GM18870 (cell line): ENCODE data around the gene AXL.
"Not testable (repeated sequence)": the region's sequence is repeated elsewhere in the genome, so short reads cannot be mapped to it uniquely, and the experiment has no call there.

Source experiments
- ATAC-seq: cut with Tn5 transposase; IDR thresholded peaks from one replicate; pipeline ENCODE4 v1.9.1; 2021; ENCODE audit warnings: moderate library complexity; ENCODE audit not compliant: unreplicated experiment

Gene AXL

GRCh38 chr19:41218615-41219507 lies at the start of gene AXL:
Gene AXL (plus strand): TSS chr19:41219223. CDS start chr19:41219393, 170 bp downstream.
- ATAC-seq, result no peak

DNA sequence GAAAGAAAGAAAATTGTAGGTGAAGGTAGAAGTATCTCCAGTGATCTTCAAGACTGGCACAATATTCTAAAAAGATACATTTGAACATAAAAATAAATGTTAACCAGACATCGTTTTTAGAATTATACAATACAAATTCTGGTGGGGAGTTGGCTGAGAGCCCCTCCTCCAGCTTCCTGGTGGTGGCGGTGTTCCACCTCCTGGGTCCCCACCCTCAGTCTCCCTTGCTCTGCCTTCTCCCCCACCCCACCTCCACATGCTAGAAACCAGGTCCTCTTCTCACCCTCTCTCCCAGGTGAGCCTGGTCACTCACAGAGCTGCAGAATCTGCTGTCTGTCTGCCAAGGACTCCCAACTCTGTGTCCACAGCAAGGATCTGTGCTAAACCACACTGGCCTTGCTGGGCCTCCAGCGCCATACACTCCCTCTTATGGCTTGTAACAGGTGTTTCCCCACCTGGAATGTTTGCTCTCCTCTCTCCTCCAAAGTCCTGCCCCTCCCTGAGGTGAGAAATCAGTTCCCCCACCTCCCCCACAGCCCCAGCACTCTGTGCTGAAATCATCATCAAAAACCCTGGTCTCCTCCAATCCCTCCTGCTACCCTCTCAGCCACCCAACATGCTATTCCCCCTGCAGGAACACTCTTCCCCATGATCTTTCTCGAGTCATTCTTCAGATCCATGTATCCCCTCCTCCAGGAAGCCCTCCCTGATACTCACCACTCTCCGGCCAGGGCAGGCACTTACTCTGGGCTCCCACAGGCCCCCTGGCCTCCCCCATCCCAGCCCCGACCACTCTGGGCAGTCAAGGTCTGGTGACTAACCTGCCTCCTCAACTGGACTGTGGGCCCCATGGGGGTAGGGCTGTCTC lies 46.5 kb upstream of the AXL start:
- ATAC-seq, result no peak

- ATAC-seq, result no peak
Observed at GRCh38 chr19:41174297-41174928, 44.6 kb upstream of the AXL start.

- ATAC-seq, result no peak
Observed at GRCh38 chr19:41175801-41176777, 42.9 kb upstream of the AXL start.

DNA sequence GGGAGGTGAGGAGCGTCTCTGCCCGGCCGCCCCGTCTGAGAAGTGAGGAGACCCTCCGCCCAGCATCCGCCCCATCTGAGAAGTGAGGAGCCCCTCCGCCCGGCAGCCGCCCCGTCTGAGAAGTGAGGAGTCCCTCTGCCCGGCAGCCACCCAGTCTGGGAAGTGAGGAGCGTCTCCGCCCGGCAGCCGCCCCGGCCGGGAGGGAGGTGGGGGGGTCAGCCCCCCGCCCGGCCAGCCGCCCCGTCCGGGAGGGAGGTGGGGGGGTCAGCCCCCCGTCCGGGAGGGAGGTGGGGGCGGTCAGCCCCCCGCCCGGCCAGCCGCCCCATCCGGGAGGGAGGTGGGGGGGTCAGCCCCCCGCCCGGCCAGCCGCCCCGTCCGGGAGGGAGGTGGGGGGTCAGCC lies 38.9 kb upstream of the AXL start:
- not testable (repeated sequence) for ATAC-seq

GRCh38 chr19:41186971-41187883 lies 31.8 kb upstream of the AXL start:
- no peak for ATAC-seq

GRCh38 chr19:41187884-41188279 lies 31.1 kb upstream of the AXL start:
- no peak for ATAC-seq

- ATAC-seq, result no peak
Observed at GRCh38 chr19:41189425-41190065, 29.5 kb upstream of the AXL start.

DNA sequence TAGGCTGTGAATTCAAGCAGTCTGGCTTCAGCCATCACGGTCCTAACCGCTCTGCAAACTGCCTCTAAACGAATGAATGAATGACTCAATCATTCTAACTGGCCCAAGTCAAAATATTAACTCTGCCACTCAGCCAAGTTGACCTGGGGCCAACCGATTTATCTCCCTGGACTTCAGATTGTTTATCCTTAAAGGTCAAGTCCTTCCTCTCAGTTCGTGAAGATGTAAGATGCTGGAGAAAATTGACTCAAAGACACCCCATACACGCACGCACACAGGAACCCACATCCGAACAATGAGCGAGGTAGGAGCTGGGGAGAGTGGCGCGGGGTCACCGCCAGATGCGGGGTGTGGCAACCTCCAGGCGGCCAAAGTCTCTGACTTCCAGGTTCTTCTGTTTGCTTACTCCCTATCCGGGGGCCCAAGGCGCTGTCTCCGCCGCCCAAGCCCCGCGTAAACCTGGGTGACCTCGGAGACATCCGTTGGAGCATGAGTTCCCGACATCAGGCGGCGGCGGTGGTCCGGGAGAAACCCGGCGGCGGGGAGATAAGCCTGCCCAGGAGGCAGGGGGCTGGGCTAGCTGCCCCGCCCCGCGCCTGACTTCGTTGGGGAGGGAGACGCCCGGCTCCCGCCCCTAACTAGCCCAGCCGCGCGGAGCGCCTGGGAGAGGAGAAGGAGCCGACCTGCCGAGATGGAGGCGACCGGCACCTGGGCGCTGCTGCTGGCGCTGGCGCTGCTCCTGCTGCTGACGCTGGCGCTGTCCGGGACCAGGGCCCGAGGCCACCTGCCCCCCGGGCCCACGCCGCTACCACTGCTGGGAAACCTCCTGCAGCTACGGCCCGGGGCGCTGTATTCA lies 26.2 kb upstream of the AXL start, which contains the start of gene CYP2S1:
TSS of gene CYP2S1 (plus strand) at position 646 of the 856 bp plus-strand sequence. CDS start at position 692, 46 bp downstream.
- no peak for ATAC-seq

DNA sequence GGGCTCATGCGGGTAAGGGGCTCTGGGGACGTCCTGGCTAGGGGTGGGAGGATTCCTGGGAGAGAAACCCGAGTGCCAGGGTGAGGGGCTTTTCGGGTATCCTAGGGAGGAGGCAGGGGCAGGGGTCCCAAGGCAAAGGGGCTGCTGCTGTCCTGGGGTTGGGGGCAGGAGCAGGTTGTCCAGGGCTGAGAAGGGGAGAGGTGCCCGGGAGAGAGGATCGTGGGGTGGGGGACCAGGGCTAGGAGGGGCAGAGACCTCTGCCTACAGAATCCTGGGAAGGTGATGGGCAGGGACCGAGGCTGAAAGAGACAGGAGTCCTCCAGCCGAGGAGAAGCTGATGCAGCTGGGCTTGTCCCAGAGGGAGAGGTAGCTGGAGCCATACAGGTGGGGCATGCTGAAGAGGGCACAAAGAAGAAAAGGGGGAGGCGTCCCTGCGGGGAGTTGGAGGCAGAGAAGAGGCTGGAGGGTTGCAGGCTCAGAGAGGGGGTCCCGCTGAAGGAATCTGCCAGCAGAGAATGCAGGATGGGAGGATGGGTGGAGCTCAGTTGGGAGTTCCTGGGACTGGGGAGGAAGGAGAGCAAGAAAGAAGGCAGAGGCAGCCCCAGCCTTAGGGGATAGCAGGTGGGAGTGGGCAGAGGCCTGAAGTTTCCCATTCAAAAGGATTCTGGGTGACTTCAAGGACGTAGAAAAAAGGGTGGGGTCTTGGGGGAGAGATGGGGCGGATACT lies 25.4 kb upstream of the AXL start:
- ATAC-seq, result no peak

- no peak for ATAC-seq
Observed at GRCh38 chr19:41194157-41194552, 24.9 kb upstream of the AXL start.

DNA sequence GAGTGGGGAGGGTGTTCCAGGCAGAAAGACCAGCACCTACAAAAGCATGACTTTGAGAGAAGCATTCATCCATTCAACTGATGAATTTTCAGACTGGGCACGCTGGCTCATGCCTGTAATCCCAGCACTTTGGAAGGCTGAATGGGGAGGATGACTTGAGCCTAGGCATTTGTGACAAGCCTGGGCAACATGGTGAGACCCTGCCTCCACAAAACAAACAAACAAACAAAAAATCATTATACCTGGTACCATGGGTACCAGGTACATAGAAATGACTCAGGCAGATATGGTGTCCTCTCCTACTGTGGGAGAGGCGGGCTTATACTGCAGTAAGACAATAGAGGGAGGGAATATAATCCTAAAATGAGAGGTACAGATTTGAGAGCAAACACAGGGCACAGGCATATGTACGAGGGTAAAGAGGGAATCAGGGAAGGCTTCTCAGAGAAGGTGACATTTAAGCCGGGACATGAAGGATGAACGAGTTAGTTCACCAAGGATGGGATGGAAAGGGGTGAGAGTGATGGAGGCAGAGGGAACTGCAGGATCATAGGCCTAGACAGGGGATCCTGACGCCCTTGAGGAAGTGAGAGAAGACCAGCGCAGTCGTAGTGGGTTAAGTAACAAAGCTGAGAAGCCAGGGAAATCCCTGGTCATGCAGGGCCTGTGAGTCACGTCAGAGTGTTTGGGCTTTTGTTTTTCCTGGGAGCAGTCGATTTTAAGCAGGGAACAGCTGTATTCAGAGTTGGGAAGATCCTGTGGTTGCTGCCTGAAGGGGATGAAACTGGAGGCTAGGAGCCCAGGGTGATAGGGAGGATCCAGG lies 23.1 kb upstream of the AXL start:
- ATAC-seq, result no peak

DNA sequence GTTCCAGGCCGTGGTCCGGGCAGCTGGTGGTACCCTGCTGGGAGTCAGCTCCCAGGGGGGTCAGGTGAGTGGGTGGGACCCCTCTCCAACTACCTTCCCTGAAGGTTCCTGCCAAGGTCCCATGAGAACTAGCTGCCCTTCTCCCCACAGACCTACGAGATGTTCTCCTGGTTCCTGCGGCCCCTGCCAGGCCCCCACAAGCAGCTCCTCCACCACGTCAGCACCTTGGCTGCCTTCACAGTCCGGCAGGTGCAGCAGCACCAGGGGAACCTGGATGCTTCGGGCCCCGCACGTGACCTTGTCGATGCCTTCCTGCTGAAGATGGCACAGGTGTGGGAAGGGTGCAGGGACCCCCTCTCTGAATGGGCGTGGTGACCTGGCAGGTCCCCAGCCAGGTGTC lies 20.5 kb upstream of the AXL start:
- ATAC-seq, result no peak

GRCh38 chr19:41203371-41203770 lies 15.7 kb upstream of the AXL start:
- no peak for ATAC-seq

DNA sequence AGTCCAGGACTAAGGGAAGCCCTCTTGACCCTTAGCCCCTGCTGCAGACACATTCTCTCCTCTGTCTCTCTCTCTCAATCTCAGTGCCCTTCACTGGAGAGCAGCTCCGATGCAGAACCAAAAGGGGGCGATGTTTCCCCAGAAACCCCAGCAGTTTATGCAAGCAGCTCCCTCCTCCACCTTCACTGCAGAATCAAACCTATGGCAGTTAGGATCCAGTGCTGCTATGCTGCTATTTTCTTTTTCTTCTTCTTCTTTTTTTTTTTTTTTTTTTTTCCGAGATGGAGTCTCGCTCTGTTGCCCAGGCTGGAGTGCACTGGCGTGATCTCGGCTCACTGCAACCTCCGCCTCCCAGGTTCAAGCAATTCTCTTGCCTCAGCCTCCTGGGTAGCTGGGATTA lies 14.7 kb upstream of the AXL start:
- not testable (repeated sequence) for ATAC-seq

GRCh38 chr19:41205995-41206394 lies 13.0 kb upstream of the AXL start:
- ATAC-seq, result no peak
